ENCODE measurements around the gene CC2D1A.

Gene CC2D1A

GRCh38 chr19:13905634-13906520 is at the start of gene CC2D1A, which contains the start of gene BRME1:
TSS of gene CC2D1A (plus strand) at chr19:13906201. CDS start at chr19:13906442, 241 bp downstream.
TSS of gene BRME1 (minus strand) at chr19:13906117. CDS start at chr19:13904892, 1,225 bp downstream.
- DNase-seq, result peak; percentile 97

- no peak for DNase-seq
Observed at GRCh38 chr19:13856497-13856896, 49.5 kb upstream of the CC2D1A start.

- no peak for DNase-seq
Observed at GRCh38 chr19:13859361-13859880, 46.6 kb upstream of the CC2D1A start.

- DNase-seq, result no peak
Observed at GRCh38 chr19:13860679-13861391, 45.2 kb upstream of the CC2D1A start.

- DNase-seq, result no peak
Observed at GRCh38 chr19:13861392-13861713, 44.6 kb upstream of the CC2D1A start.

GRCh38 chr19:13861714-13862531 is 44.1 kb upstream of the CC2D1A start:
- DNase-seq, result peak; percentile 85

- DNase-seq, result no peak
Observed at GRCh38 chr19:13864046-13864666, 41.8 kb upstream of the CC2D1A start.

GRCh38 chr19:13864667-13865570 is 41.1 kb upstream of the CC2D1A start:
- no peak for DNase-seq

- no peak for DNase-seq
Observed at GRCh38 chr19:13865571-13866462, 40.2 kb upstream of the CC2D1A start.

- no peak for DNase-seq
Observed at GRCh38 chr19:13866463-13867046, 39.4 kb upstream of the CC2D1A start.

GRCh38 chr19:13868663-13869062 is 37.3 kb upstream of the CC2D1A start:
- no peak for DNase-seq

GRCh38 chr19:13869281-13869680 is 36.7 kb upstream of the CC2D1A start:
- no peak for DNase-seq

- no peak for DNase-seq
Observed at GRCh38 chr19:13870873-13871272, 35.1 kb upstream of the CC2D1A start.

- no peak for DNase-seq
Observed at GRCh38 chr19:13872339-13872694, 33.7 kb upstream of the CC2D1A start.

GRCh38 chr19:13872695-13873389 is 33.2 kb upstream of the CC2D1A start:
- DNase-seq, result peak; percentile 44

- no peak for DNase-seq
Observed at GRCh38 chr19:13873834-13874515, 32.0 kb upstream of the CC2D1A start.

GRCh38 chr19:13875824-13876223 is 30.2 kb upstream of the CC2D1A start:
- DNase-seq, result no peak

- DNase-seq, result no peak
Observed at GRCh38 chr19:13876834-13877233, 29.2 kb upstream of the CC2D1A start, which contains the start of gene NANOS3. TSS of gene NANOS3 (plus strand) at chr19:13877134. CDS start at chr19:13877249, 115 bp downstream.

- DNase-seq, result no peak
Observed at GRCh38 chr19:13877303-13877702, 28.7 kb upstream of the CC2D1A start.
